H1 (cell line): ENCODE data around the gene SNU13. TPM values are rescaled to one million over a fixed set of nuclear protein-coding genes. Genes with fewer than 3 reads are reported as not detected.

Experiments
- CTCF ChIA-PET: fragments of 300-600 bp; sonication (Branson Sonifier 250); formaldehyde crosslinking; loops from one replicate; lab custom pipeline; 2021; ENCODE audit not compliant: partially characterized antibody; lab: Charles Lee
- POLR2A ChIA-PET: fragments of 300-600 bp; sonication (Branson Sonifier 250); formaldehyde crosslinking; loops from one replicate; lab custom pipeline; 2021; ENCODE audit warnings: inconsistent platforms; ENCODE audit not compliant: partially characterized antibody; lab: Charles Lee
- DNase-seq, 2 experiments: peaks; one replicate each; pipeline versions ENCODE4 v3.0.0 to v3.0.0-alpha.2; 2010 to 2022; ENCODE audit warnings: low spot score in 2 of 2, low read depth in 1 of 2, mixed read lengths in 1 of 2
- FAIRE-seq: peaks from 2 replicates; lab custom pipeline; 2011; peaks lifted over from hg19 to GRCh38; lab: Jason Lieb, UNC
- H2AFZ ChIP-seq: 2 replicates; pipeline ENCODE4 v1.8.1; 2012; ENCODE audit warnings: low read length, inconsistent platforms
- H2AK5ac ChIP-seq: 2 replicates; pipeline ENCODE4 v1.6.1; 2013; ENCODE audit warnings: low read depth, low read length
- H2BK120ac ChIP-seq: replicated peaks from 2 replicates; pipeline ENCODE3; 2013; ENCODE audit warnings: low read depth, low read length, inconsistent platforms
- H2BK12ac ChIP-seq: 2 replicates; pipeline ENCODE4 v1.6.1; 2013; ENCODE audit warnings: low read depth, low read length
- H2BK15ac ChIP-seq: 2 replicates; pipeline ENCODE4 v1.6.1; 2013; ENCODE audit warnings: low read length
- H2BK20ac ChIP-seq: 2 replicates; pipeline ENCODE4 v1.6.1; 2013; ENCODE audit warnings: low read length
- H2BK5ac ChIP-seq: 2 replicates; pipeline ENCODE4 v1.6.1; 2013; ENCODE audit warnings: low read depth, low read length
- H3K14ac ChIP-seq: 2 replicates; pipeline ENCODE4 v1.6.1; 2013; ENCODE audit warnings: inconsistent platforms; ENCODE audit not compliant: insufficient read length
- H3K18ac ChIP-seq: 2 replicates; pipeline ENCODE4 v1.6.1; 2013; ENCODE audit warnings: low read length; ENCODE audit errors: extremely low read depth
- H3K23ac ChIP-seq: 2 replicates; pipeline ENCODE4 v1.6.1; 2013; ENCODE audit warnings: inconsistent platforms; ENCODE audit not compliant: insufficient read length
- H3K23me2 ChIP-seq: 2 replicates; pipeline ENCODE4 v1.6.1; 2013; ENCODE audit warnings: low read depth, low read length
- H3K27ac ChIP-seq: 2 replicates; pipeline ENCODE4 v1.6.1; 2011; ENCODE audit warnings: low read depth, low read length, inconsistent platforms
- H3K27me3 ChIP-seq, 4 experiments: replicated peaks in 1 of 4; 1 replicate in 1 of 4; 2 replicates in 3 of 4; pipeline versions ENCODE4 v1.6.1 to v1.8.1; 2011 to 2013; ENCODE audit warnings: low read length in 3 of 4, mild to moderate bottlenecking in 3 of 4, inconsistent platforms in 2 of 4, mixed read lengths in 2 of 4, moderate library complexity in 1 of 4; ENCODE audit not compliant: control insufficient read depth in 3 of 4, insufficient read depth in 3 of 4; ENCODE audit errors: extremely low read depth in 1 of 4
- H3K36me3 ChIP-seq, 4 experiments: 2 replicates each; pipeline versions ENCODE4 v1.6.1 to v1.8.1; 2011 to 2013; ENCODE audit warnings: mild to moderate bottlenecking in 4 of 4, low read length in 3 of 4, moderate library complexity in 2 of 4, control low read depth in 1 of 4, inconsistent platforms in 1 of 4; ENCODE audit not compliant: insufficient read depth in 4 of 4, control insufficient read depth in 2 of 4
- H3K4ac ChIP-seq: replicated peaks from 2 replicates; pipeline ENCODE3; 2013; ENCODE audit warnings: low read length, low read depth, mixed read lengths, inconsistent platforms; ENCODE audit not compliant: insufficient read length
- H3K4me1 ChIP-seq, 4 experiments: replicated peaks in 1 of 4; 1 replicate in 1 of 4; 2 replicates in 3 of 4; pipeline versions ENCODE4 v1.6.1 to v1.8.1; 2011 to 2013; ENCODE audit warnings: low read length in 3 of 4, inconsistent platforms in 2 of 4, mixed read lengths in 1 of 4; ENCODE audit not compliant: insufficient read depth in 4 of 4, control insufficient read depth in 3 of 4
- H3K4me2 ChIP-seq, 2 experiments: 2 replicates each; pipeline versions ENCODE4 v1.6.1 to v1.8.1; 2011 to 2013; ENCODE audit warnings: low read depth in 2 of 2, low read length in 2 of 2, control low read depth in 1 of 2, inconsistent platforms in 1 of 2, mild to moderate bottlenecking in 1 of 2; ENCODE audit not compliant: insufficient read depth in 1 of 2
- H3K4me3 ChIP-seq, 4 experiments: fragments of 200-600, 300-600 bp in 1 of 4; sonication (generic), shearing (Covaris generic), sonication (Bioruptor Twin) in 1 of 4; 2 replicates each; pipeline versions ENCODE4 v1.5.1 to v1.8.1; 2011 to 2016; ENCODE audit warnings: low read length in 4 of 4, low read depth in 3 of 4, control low read depth in 2 of 4, inconsistent platforms in 2 of 4, mild to moderate bottlenecking in 2 of 4, mixed read lengths in 1 of 4, moderate library complexity in 1 of 4; ENCODE audit not compliant: insufficient read depth in 2 of 4; ENCODE audit errors: extremely low read depth in 1 of 4
- H3K56ac ChIP-seq: replicated peaks from 2 replicates; pipeline ENCODE3; 2013; ENCODE audit warnings: low read depth, mild to moderate bottlenecking, mixed read lengths, low read length, inconsistent platforms; ENCODE audit not compliant: insufficient read length
- H3K79me1 ChIP-seq: 2 replicates; pipeline ENCODE4 v1.6.1; 2013; ENCODE audit warnings: low read depth, low read length, control low read depth
- H3K79me2 ChIP-seq, 2 experiments: 2 replicates each; pipeline versions ENCODE4 v1.6.1 to v1.8.1; 2012 to 2013; ENCODE audit warnings: low read length in 2 of 2, mild to moderate bottlenecking in 2 of 2, inconsistent platforms in 1 of 2; ENCODE audit not compliant: insufficient read depth in 2 of 2, control insufficient read depth in 1 of 2
- H3K9ac ChIP-seq, 4 experiments: replicated peaks in 1 of 4; 1 replicate in 1 of 4; 2 replicates in 3 of 4; pipeline versions ENCODE4 v1.6.1 to v1.8.1; 2011 to 2013; ENCODE audit warnings: low read depth in 3 of 4, low read length in 3 of 4, control low read depth in 2 of 4, mild to moderate bottlenecking in 2 of 4, moderate library complexity in 2 of 4, inconsistent platforms in 1 of 4; ENCODE audit errors: extremely low read depth in 1 of 4
- H3K9me3 ChIP-seq, 2 experiments: 2 replicates each; pipeline versions ENCODE4 v1.6.1 to v1.8.1; 2012 to 2013; ENCODE audit warnings: mild to moderate bottlenecking in 2 of 2, moderate library complexity in 2 of 2, control low read depth in 1 of 2, inconsistent platforms in 1 of 2, low read depth in 1 of 2, low read length in 1 of 2, mixed read lengths in 1 of 2; ENCODE audit not compliant: insufficient read depth in 2 of 2
- H4K20me1 ChIP-seq, 2 experiments: replicated peaks in 1 of 2; 2 replicates each; pipeline versions ENCODE3 to v1.8.1; 2011 to 2013; ENCODE audit warnings: inconsistent platforms in 2 of 2, low read length in 2 of 2, mild to moderate bottlenecking in 1 of 2; ENCODE audit not compliant: insufficient read depth in 2 of 2, control insufficient read depth in 1 of 2
- H4K5ac ChIP-seq: 2 replicates; pipeline ENCODE4 v1.6.1; 2013; ENCODE audit warnings: low read length, low read depth, mixed read lengths, inconsistent platforms; ENCODE audit not compliant: insufficient read length
- H4K8ac ChIP-seq: 2 replicates; pipeline ENCODE4 v1.8.0; 2013; ENCODE audit warnings: mild to moderate bottlenecking, moderate library complexity, low read length, inconsistent platforms; ENCODE audit not compliant: insufficient read depth; ENCODE audit errors: extremely low read depth
- H4K91ac ChIP-seq: replicated peaks from 2 replicates; pipeline ENCODE3; 2013; ENCODE audit warnings: low read length, mixed read lengths, inconsistent platforms; ENCODE audit not compliant: insufficient read length
- GTF2F1 ChIP-seq: IDR thresholded peaks from 2 replicates; pipeline ENCODE4 v1.6.1; 2012; ENCODE audit warnings: low read depth, low read length, improper control_type of control experiment, borderline replicate concordance
- RFX5 ChIP-seq: IDR thresholded peaks from 2 replicates; pipeline ENCODE4 v1.6.1; 2011; ENCODE audit warnings: low read depth, low read length, improper control_type of control experiment, borderline replicate concordance
- WGBS, 2 experiments: shearing (Covaris generic) in 1 of 2; methylation state at CpG; one replicate each; pipeline versions ENCODE4 v1.1.6 to v1.1.7; 2013 to 2015; ENCODE audit warnings: low lambda C conversion rate in 2 of 2, mixed read lengths in 2 of 2, inconsistent platforms in 1 of 2, low coverage in 1 of 2, missing lambda C conversion rate in 1 of 2; ENCODE audit not compliant: insufficient replicate concordance in 2 of 2, insufficient coverage in 1 of 2, insufficient read length in 1 of 2; ENCODE audit errors: extremely low coverage in 1 of 2, missing lambda C conversion rate in 1 of 2; 5-methylcytosine and 5-hydroxymethylcytosine counted together
- polyA plus RNA-seq, 7 experiments: library from polyadenylated mRNA; depleted of rRNA in 3 of 7; stranded (reverse) in 5 of 7; unstranded in 2 of 7; fragments of >200 nt in 5 of 7; fragments of 200-250 nt in 2 of 7; gene quantifications; 1 replicate in 5 of 7; 2 replicates in 1 of 7; 4 replicates in 1 of 7; pipeline versions ENCODE4 v1.2.1 to v1.2.3, GENCODE V29; 2011 to 2013; ENCODE audit warnings: missing spikeins in 2 of 7, mixed read lengths in 2 of 7
- total RNA-seq: library from RNA; stranded (reverse); fragmentation: NEBNext Ultra II Directional; extraction: Animal tissue kit (Norgen Biotek cat#: 25700); gene quantifications from 2 replicates; pipeline ENCODE4 v1.2.1, GENCODE V29; 2021

Gene SNU13
- total and polyA plus RNA-seq, 2 of the 8 experiments (the other 6 are each of a cell fraction or from before 2014, with no cell fraction given) = 241 to 281 TPM

- DNase-seq = no peak
- no peaks in the 10 kb centered on the region for H3K9me3 ChIP-seq
- no peak overlapping the region for H4K8ac ChIP-seq
- no peaks in the 10 kb centered on the region for H3K23me2 ChIP-seq
- H3K23ac ChIP-seq = no peak overlapping the region
- TF ChIP-seq GTF2F1 (no peak), RFX5 (no peak)
- CTCF ChIA-PET = interaction anchor here (4.4 kb wide), 1 partner anchor 12 kb away, joined by 28 read pairs; no protein-coding TSS in a partner anchor
- no peak for FAIRE-seq
- H2AFZ ChIP-seq = no peak overlapping the region
- no peak overlapping the region for H3K18ac ChIP-seq
- H3K27ac ChIP-seq = no peak overlapping the region
- no peak overlapping the region for H4K5ac ChIP-seq
- H3K79me1 ChIP-seq = no peaks in the 10 kb centered on the region
- no peak overlapping the region for H2BK15ac ChIP-seq
- no peak overlapping the region for H2BK12ac ChIP-seq
- H3K56ac ChIP-seq = no peak overlapping the region
- POLR2A ChIA-PET = interaction anchor here (0.6 kb wide), 1 partner anchor 11 kb away, joined by 3 read pairs; no protein-coding TSS in a partner anchor
- H3K4ac ChIP-seq = no peak overlapping the region
- H3K4me3 ChIP-seq = no peak overlapping the region
- H3K36me3 ChIP-seq = no peaks in the 10 kb centered on the region
- no peak overlapping the region for H4K91ac ChIP-seq
- H3K79me2 ChIP-seq = no peaks in the 10 kb centered on the region
- H3K9ac ChIP-seq = no peak overlapping the region
- no peak overlapping the region for H2AK5ac ChIP-seq
- no peak overlapping the region for H2BK5ac ChIP-seq
- H3K4me1 ChIP-seq = no peaks in the 10 kb centered on the region
- H2BK20ac ChIP-seq = no peak overlapping the region
- H3K4me2 ChIP-seq = no peak overlapping the region
- 94% methylated on average over 10 of the region's 10 CpGs; no CpG with 5 or more reads in 1 of the 2 experiments for WGBS, 2 experiments
- H3K14ac ChIP-seq = no peak overlapping the region
- no peaks in the 10 kb centered on the region for H4K20me1 ChIP-seq
- H2BK120ac ChIP-seq = no peak overlapping the region
- no peaks in the 10 kb centered on the region; a peak in 2 of 7 replicates for H3K27me3 ChIP-seq
Measured at GRCh38 chr22:41709341-41709740, 20.7 kb upstream of the SNU13 start.
